Measurements from ENCODE around the gene NME5. TPM values are rescaled to one million over a fixed set of nuclear protein-coding genes. Genes with fewer than 3 reads are reported as not detected.

Gene NME5
- total and polyA plus RNA-seq, 7 experiments from 2014 or later: not detected

- intact Hi-C loops (cut with micrococcal nuclease): loop anchor here in 1 of 2 donors (2.0 kb wide), 1 partner anchor 16 kb away; no protein-coding TSS in a partner anchor
- DNase-seq (peak in 7 of 9 donors; percentile 35 to 73 (median 62)), ATAC-seq (peak; percentile 76)
- H3K4me1 ChIP-seq (ENCODE audit: control insufficient read depth in 2 of 2, insufficient read depth in 2 of 2, low read length in 2 of 2): peaks cover 0 to 31% of the 10 kb centered on the region in 2 donors
- CTCF ChIA-PET: interaction anchor here (1.3 kb wide), 1 partner anchor 16 kb away, joined by 4 read pairs; no protein-coding TSS in a partner anchor
- no peaks in the 10 kb centered on the region for H3K27me3 Mint-ChIP-seq
- H3K36me3 Mint-ChIP-seq: no peaks in the 10 kb centered on the region
- no peak overlapping the region for H3K4me3 ChIP-seq (ENCODE audit: low read length)
- H3K4me1 Mint-ChIP-seq: peaks cover 20 to 74% (median 63%) of the 10 kb centered on the region in 7 donors
- H3K27ac ChIP-seq (ENCODE audit: low read depth, low read length): no peak overlapping the region
- H3K36me3 ChIP-seq (ENCODE audit: control insufficient read depth in 2 of 3, insufficient read depth in 3 of 3, low read length in 3 of 3): no peaks in the 10 kb centered on the region
- H3K9me3 ChIP-seq (ENCODE audit: control insufficient read depth in 2 of 3, low read length in 3 of 3): no peaks in the 10 kb centered on the region
- H3K27ac Mint-ChIP-seq: peak overlapping the region in 8 of 9 donors; percentile 41 to 92 (median 85)
- H3K4me3 Mint-ChIP-seq: peak overlapping the region in 9 of 10 donors; percentile 5 to 71 (median 55)
- H3K27me3 ChIP-seq (ENCODE audit: control insufficient read depth in 2 of 2, insufficient read depth in 2 of 2, low read length in 2 of 2): no peaks in the 10 kb centered on the region
- POLR2A ChIA-PET: no interaction called here
- H3K9me3 Mint-ChIP-seq: no peaks in the 10 kb centered on the region
Observed at GRCh38 chr5:138093036-138093435, 46.2 kb downstream of the NME5 start.

GRCh38 chr5:138092301-138092700 is 46.9 kb downstream of the NME5 start:
- Histone ChIP-seq H3K27me3 (ENCODE audit: control insufficient read depth in 2 of 2, insufficient read depth in 2 of 2, low read length in 2 of 2) (no peaks in the 10 kb centered on the region), H3K4me3 (ENCODE audit: low read length) (no peak overlapping the region), H3K4me1 (ENCODE audit: control insufficient read depth in 2 of 2, insufficient read depth in 2 of 2, low read length in 2 of 2) (peaks cover 0 to 31% of the 10 kb centered on the region in 2 donors), H3K9me3 (ENCODE audit: control insufficient read depth in 2 of 3, low read length in 3 of 3) (no peaks in the 10 kb centered on the region), H3K36me3 (ENCODE audit: control insufficient read depth in 2 of 3, insufficient read depth in 3 of 3, low read length in 3 of 3) (no peaks in the 10 kb centered on the region), H3K27ac (ENCODE audit: low read depth, low read length) (peak overlapping the region; percentile 47)
- intact Hi-C loops (cut with micrococcal nuclease): loop anchor here in 1 of 2 donors (2.0 kb wide), 1 partner anchor 16 kb away; no protein-coding TSS in a partner anchor
- no peaks in the 10 kb centered on the region for H3K27me3 Mint-ChIP-seq
- H3K27ac Mint-ChIP-seq: peak overlapping the region in 8 of 9 donors; percentile 40 to 92 (median 71)
- ChIA-PET POLR2A (no interaction called here), CTCF (interaction anchor here (1.3 kb wide), 1 partner anchor 15 kb away, joined by 4 read pairs; no protein-coding TSS in a partner anchor)
- ATAC-seq (no peak), DNase-seq (no peak)
- H3K4me1 Mint-ChIP-seq: peaks cover 20 to 71% (median 61%) of the 10 kb centered on the region in 7 donors
- peak overlapping the region in 5 of 10 donors; percentile 3 to 71 (median 26) for H3K4me3 Mint-ChIP-seq
- no peaks in the 10 kb centered on the region for H3K9me3 Mint-ChIP-seq
- no peaks in the 10 kb centered on the region for H3K36me3 Mint-ChIP-seq

GRCh38 chr5:138091685-138092084 is 47.5 kb downstream of the NME5 start:
- intact Hi-C loops (cut with micrococcal nuclease): loop anchor here in 1 of 2 donors (2.0 kb wide), 1 partner anchor 15 kb away; no protein-coding TSS in a partner anchor
- ChIA-PET CTCF (interaction anchor here (1.3 kb wide), 1 partner anchor 14 kb away, joined by 4 read pairs; no protein-coding TSS in a partner anchor), POLR2A (no interaction called here)
- Mint-ChIP-seq H3K4me1 (peaks cover 20 to 65% (median 56%) of the 10 kb centered on the region in 7 donors), H3K9me3 (no peaks in the 10 kb centered on the region), H3K27me3 (no peaks in the 10 kb centered on the region), H3K36me3 (no peaks in the 10 kb centered on the region), H3K27ac (peak overlapping the region in 4 of 9 donors; percentile 51 to 92 (median 84)), H3K4me3 (no peak overlapping the region)
- no peak overlapping the region for H3K4me3 ChIP-seq (ENCODE audit: low read length)
- DNase-seq: no peak
- peaks cover 0 to 31% of the 10 kb centered on the region in 2 donors for H3K4me1 ChIP-seq (ENCODE audit: control insufficient read depth in 2 of 2, insufficient read depth in 2 of 2, low read length in 2 of 2)
- no peaks in the 10 kb centered on the region for H3K36me3 ChIP-seq (ENCODE audit: control insufficient read depth in 2 of 3, insufficient read depth in 3 of 3, low read length in 3 of 3)
- no peak overlapping the region for H3K27ac ChIP-seq (ENCODE audit: low read depth, low read length)
- no peaks in the 10 kb centered on the region for H3K9me3 ChIP-seq (ENCODE audit: control insufficient read depth in 2 of 3, low read length in 3 of 3)
- H3K27me3 ChIP-seq (ENCODE audit: control insufficient read depth in 2 of 2, insufficient read depth in 2 of 2, low read length in 2 of 2): no peaks in the 10 kb centered on the region
- ATAC-seq: no peak

GRCh38 chr5:138083702-138084101 is 55.5 kb downstream of the NME5 start, which contains the start of gene WNT8A:
Gene WNT8A (plus strand): TSS chr5:138084033. CDS start chr5:138084128, 95 bp downstream.
- intact Hi-C loops (cut with micrococcal nuclease): no loop called here
- Mint-ChIP-seq H3K4me1 (peaks cover 0 to 17% (median 10%) of the 10 kb centered on the region in 7 donors), H3K4me3 (no peak within 1 kb of the TSS), H3K9me3 (no peaks in the 10 kb centered on the region), H3K27ac (peak within 1 kb of the TSS in 2 of 9 donors; percentile 19 to 72), H3K36me3 (no peaks in the 10 kb centered on the region), H3K27me3 (no peaks in the 10 kb centered on the region)
- Histone ChIP-seq H3K9me3 (ENCODE audit: control insufficient read depth in 2 of 3, low read length in 3 of 3) (no peaks in the 10 kb centered on the region), H3K27me3 (ENCODE audit: control insufficient read depth in 2 of 2, insufficient read depth in 2 of 2, low read length in 2 of 2) (no peaks in the 10 kb centered on the region), H3K4me3 (ENCODE audit: low read length) (no peak within 1 kb of the TSS), H3K27ac (ENCODE audit: low read depth, low read length) (no peak within 1 kb of the TSS), H3K36me3 (ENCODE audit: control insufficient read depth in 2 of 3, insufficient read depth in 3 of 3, low read length in 3 of 3) (no peaks in the 10 kb centered on the region), H3K4me1 (ENCODE audit: control insufficient read depth in 2 of 2, insufficient read depth in 2 of 2, low read length in 2 of 2) (no peaks in the 10 kb centered on the region)
- no peak for DNase-seq
- POLR2A ChIA-PET: no interaction called here
- ATAC-seq: no peak
- CTCF ChIA-PET: no interaction called here

- Histone ChIP-seq H3K27me3 (ENCODE audit: control insufficient read depth in 2 of 2, insufficient read depth in 2 of 2, low read length in 2 of 2) (no peaks in the 10 kb centered on the region), H3K4me3 (ENCODE audit: low read length) (no peak overlapping the region), H3K9me3 (ENCODE audit: control insufficient read depth in 2 of 3, low read length in 3 of 3) (no peaks in the 10 kb centered on the region), H3K4me1 (ENCODE audit: control insufficient read depth in 2 of 2, insufficient read depth in 2 of 2, low read length in 2 of 2) (no peaks in the 10 kb centered on the region), H3K27ac (ENCODE audit: low read depth, low read length) (no peak overlapping the region), H3K36me3 (ENCODE audit: control insufficient read depth in 2 of 3, insufficient read depth in 3 of 3, low read length in 3 of 3) (no peaks in the 10 kb centered on the region)
- peak overlapping the region in 3 of 10 donors; percentile 6 to 24 (median 13) for H3K4me3 Mint-ChIP-seq
- POLR2A ChIA-PET: interaction anchor here (1.1 kb wide), 1 partner anchor 11 kb away, joined by 3 read pairs; no protein-coding TSS in a partner anchor
- H3K4me1 Mint-ChIP-seq: peaks cover 0 to 17% (median 10%) of the 10 kb centered on the region in 7 donors
- no peak for ATAC-seq
- CTCF ChIA-PET: interaction anchor here (0.6 to 2.6 kb wide), 4 partner anchors 32 to 51 kb away, joined by 3 to 16 read pairs (median 4); no protein-coding TSS in a partner anchor
- H3K36me3 Mint-ChIP-seq: no peaks in the 10 kb centered on the region
- no peaks in the 10 kb centered on the region for H3K27me3 Mint-ChIP-seq
- H3K9me3 Mint-ChIP-seq: no peaks in the 10 kb centered on the region
- peak overlapping the region in 5 of 9 donors; percentile 46 to 92 (median 90) for H3K27ac Mint-ChIP-seq
- DNase-seq: no peak
- intact Hi-C loops (cut with micrococcal nuclease): no loop called here
Observed at GRCh38 chr5:138082033-138082432, 57.2 kb downstream of the NME5 start.

DNA sequence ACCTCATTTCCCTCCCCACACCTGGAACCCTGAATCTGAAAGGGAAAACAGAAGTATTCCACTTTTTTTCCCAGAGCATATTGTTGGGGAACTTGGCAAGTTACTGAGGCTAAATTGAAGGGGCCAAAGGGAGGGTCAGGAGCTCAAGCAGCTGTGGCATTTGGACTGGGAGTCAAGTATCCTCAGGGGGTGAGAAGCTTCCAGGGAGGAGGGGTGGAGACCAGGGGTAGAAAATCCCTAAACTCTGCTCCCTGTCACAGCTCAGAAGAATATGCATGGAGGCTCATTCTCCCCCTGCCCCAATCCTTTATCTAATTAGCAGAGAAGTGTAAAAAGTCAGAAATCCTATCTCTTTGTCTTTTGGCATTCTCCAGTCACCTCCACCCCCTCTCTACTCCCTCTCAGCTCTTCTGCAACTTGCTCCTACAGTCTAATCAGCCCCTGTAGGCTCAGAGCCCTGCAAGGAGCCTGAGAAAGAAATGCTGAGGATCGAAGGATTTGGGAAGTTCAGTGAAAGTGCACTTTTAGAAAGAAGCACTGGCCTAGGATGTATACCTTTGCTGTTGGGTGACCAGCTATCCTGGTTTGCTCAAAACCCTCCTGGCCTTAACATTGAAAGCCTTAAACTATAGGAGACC is 61.1 kb downstream of the NME5 start:
- no peaks in the 10 kb centered on the region for H3K36me3 Mint-ChIP-seq
- ChIA-PET POLR2A (interaction anchor here (0.5 to 2.2 kb wide), 3 partner anchors 55 to 1344 kb away, joined by 3 to 10 read pairs (median 5); no protein-coding TSS in a partner anchor), CTCF (interaction anchor here (0.6 to 3.8 kb wide), 15 partner anchors 8 to 449 kb away, joined by 3 to 53 read pairs (median 5); partner anchors contain the start of gene NME5)
- Histone ChIP-seq H3K27ac (ENCODE audit: low read depth, low read length) (no peak overlapping the region), H3K9me3 (ENCODE audit: control insufficient read depth in 2 of 3, low read length in 3 of 3) (no peaks in the 10 kb centered on the region), H3K4me1 (ENCODE audit: control insufficient read depth in 2 of 2, insufficient read depth in 2 of 2, low read length in 2 of 2) (no peaks in the 10 kb centered on the region), H3K36me3 (ENCODE audit: control insufficient read depth in 2 of 3, insufficient read depth in 3 of 3, low read length in 3 of 3) (no peaks in the 10 kb centered on the region), H3K4me3 (ENCODE audit: low read length) (no peak overlapping the region), H3K27me3 (ENCODE audit: control insufficient read depth in 2 of 2, insufficient read depth in 2 of 2, low read length in 2 of 2) (no peaks in the 10 kb centered on the region)
- H3K4me1 Mint-ChIP-seq: peaks cover 0 to 17% (median 10%) of the 10 kb centered on the region in 7 donors
- no peaks in the 10 kb centered on the region for H3K9me3 Mint-ChIP-seq
- ATAC-seq (no peak), DNase-seq (no peak)
- intact Hi-C loops (cut with micrococcal nuclease): loop anchor here in 1 of 2 donors (5.0 kb wide), 1 partner anchor 204 kb away; no protein-coding TSS in a partner anchor
- peaks cover 0 to 4% (median 0%) of the 10 kb centered on the region in 5 donors for H3K27me3 Mint-ChIP-seq
- H3K27ac Mint-ChIP-seq: peak overlapping the region in 1 of 9 donors; percentile 26
- H3K4me3 Mint-ChIP-seq: no peak overlapping the region
